Gastroesophageal sphincter (tissue), 3 donors: Measurements from ENCODE around the gene B3GALT4.

Experiments
- CTCF ChIP-seq, 4 experiments: fragments of 200-600 bp in 2 of 4; fragments of 450-650 bp in 2 of 4; sonication (generic) in 1 of 4; IDR thresholded peaks; one replicate each; pipeline ENCODE4 v1.5.1; 2017 to 2019; ENCODE audit warnings: antibody characterized with exemption in 4 of 4, mild to moderate bottlenecking in 2 of 4, moderate library complexity in 2 of 4
- EP300 ChIP-seq: sonication (generic); formaldehyde crosslinking; IDR thresholded peaks from one replicate; pipeline ENCODE4 v1.6.1; 2017; ENCODE audit warnings: antibody characterized with exemption, mild to moderate bottlenecking
- POLR2A ChIP-seq, 2 donors: fragments of 450-650 bp; IDR thresholded peaks; one replicate each; pipeline ENCODE4 v1.6.1; 2017; ENCODE audit warnings: antibody characterized with exemption in 2 of 2, mild to moderate bottlenecking in 2 of 2, moderate library complexity in 1 of 2
- POLR2AphosphoS5 ChIP-seq: sonication (generic); formaldehyde crosslinking; IDR thresholded peaks from one replicate; pipeline ENCODE4 v1.6.1; 2017; ENCODE audit warnings: antibody characterized with exemption

- TF ChIP-seq CTCF (IDR thresholded peaks at IDR 0.05) (no peak), EP300 (no peak), POLR2AphosphoS5 (no peak), POLR2A (IDR thresholded peaks at IDR 0.05) (no peak)
These were observed 41.7 kb upstream of the B3GALT4 start for GRCh38 chr6:33235221-33235634.
